ENCODE measurements around the gene ACSL4. TPM values are rescaled to one million over a fixed set of nuclear protein-coding genes. Genes with fewer than 3 reads are reported as not detected.

Gene ACSL4
- total RNA-seq, 1 experiment from 2014 or later = 59.7 TPM

- DNase-seq (ENCODE audit: low spot score) = no peak
Observed at GRCh38 chrX:109601486-109601885, 131.6 kb downstream of the ACSL4 start.

DNA sequence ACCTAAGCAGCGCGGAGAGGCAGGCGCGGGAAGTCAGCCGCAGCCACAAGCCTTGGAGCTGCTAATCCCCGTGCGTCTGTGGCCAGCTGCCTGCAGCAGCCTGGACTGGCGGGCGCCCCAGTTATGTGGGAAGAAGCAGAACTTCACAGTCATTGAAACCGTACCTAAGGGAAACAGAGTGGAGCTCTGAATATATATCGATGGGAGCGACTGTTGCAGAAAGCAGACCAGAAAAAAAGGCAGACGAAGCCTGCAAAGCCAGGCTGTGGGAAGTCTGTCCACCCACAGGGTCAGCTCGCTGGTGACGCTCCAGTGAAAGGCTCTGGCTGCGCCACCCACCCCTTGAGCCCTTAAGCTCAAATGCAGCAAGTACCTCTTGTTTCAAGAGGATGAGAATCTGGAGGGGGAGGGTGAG is 132.8 kb downstream of the ACSL4 start:
- no peak for DNase-seq (ENCODE audit: low spot score)

- no peak for DNase-seq (ENCODE audit: low spot score)
Observed at GRCh38 chrX:109596015-109596414, 137.0 kb downstream of the ACSL4 start.

Other genes starting within 250 kb of the ACSL4 start
- gene NXT2, start 196.4 kb downstream of the ACSL4 start, total RNA-seq (2014; rRNA removed; shearing (Covaris generic)) = 22.0 and 26.6 TPM in 2 replicates
- gene KCNE5, start 108.1 kb downstream of the ACSL4 start, total RNA-seq (2014; rRNA removed; shearing (Covaris generic)) = 0.14 TPM in 1 of 2 replicates, not detected in the other